ENCODE data around the gene APAF1. TPM values are rescaled to one million over a fixed set of nuclear protein-coding genes. Genes with fewer than 3 reads are reported as not detected.

The APAF1 gene
- total RNA-seq, 1 experiment from 2014 or later: 19.3 TPM

GRCh38 chr12:98738002-98738401 is 92.9 kb downstream of the APAF1 start (continued):
- no peak for TF ChIP-seq AFF4 (CRISPR knock-in tag; IDR thresholded peaks at IDR 0.05; ENCODE audit: borderline replicate concordance)
- no peak for TF ChIP-seq FOXJ3 (CRISPR knock-in tag; IDR thresholded peaks at IDR 0.05; ENCODE audit: borderline replicate concordance)
- TF ChIP-seq KAT7 (CRISPR knock-in tag; IDR thresholded peaks at IDR 0.05; ENCODE audit: borderline replicate concordance): no peak
- no peak for TF ChIP-seq SP1 (CRISPR knock-in tag; conservative IDR thresholded peaks at IDR 0.05)
- TF ChIP-seq CREM (CRISPR knock-in tag; IDR thresholded peaks at IDR 0.05): no peak
- no peak for TF ChIP-seq NFE2L1 (CRISPR knock-in tag; IDR thresholded peaks at IDR 0.05)
- TF ChIP-seq ATF6 (CRISPR knock-in tag; IDR thresholded peaks at IDR 0.05): no peak
- no peak for TF ChIP-seq ZNF263 (CRISPR knock-in tag; IDR thresholded peaks at IDR 0.05; ENCODE audit: low read depth)
- no peak for TF ChIP-seq ZNF138 (CRISPR knock-in tag; conservative IDR thresholded peaks at IDR 0.05)
- TF ChIP-seq ATF3 (CRISPR knock-in tag; conservative IDR thresholded peaks at IDR 0.05): no peak
- TF ChIP-seq TP53 (CRISPR knock-in tag; IDR thresholded peaks at IDR 0.05): no peak

- no peaks in the 10 kb centered on the region for H3K36me3 Mint-ChIP-seq
- no peak for DNase-seq (ENCODE audit: low spot score)
- ATAC-seq: no peak
- ChIA-PET CTCF (interaction anchor here (1.4 kb wide), 1 partner anchor 260 kb away, joined by 6 read pairs; no protein-coding TSS in a partner anchor), POLR2A (no interaction called here)
- H3K9me3 Mint-ChIP-seq: no peaks in the 10 kb centered on the region
- H3K27me3 Mint-ChIP-seq (ENCODE audit: low read depth): peaks cover 21% of the 10 kb centered on the region
- no peak overlapping the region for H3K27ac Mint-ChIP-seq
- peaks cover 27% of the 10 kb centered on the region for H3K4me1 Mint-ChIP-seq
- no peak overlapping the region for H3K4me3 Mint-ChIP-seq
- no peak for TF ChIP-seq CDX4 (CRISPR knock-in tag; IDR thresholded peaks at IDR 0.05; ENCODE audit: borderline replicate concordance)
- TF ChIP-seq E2F5 (CRISPR knock-in tag; IDR thresholded peaks at IDR 0.05): no peak
- no peak for TF ChIP-seq SOX15 (CRISPR knock-in tag; IDR thresholded peaks at IDR 0.05)
- no peak for TF ChIP-seq SMAD4 (CRISPR knock-in tag; IDR thresholded peaks at IDR 0.05)
- TF ChIP-seq ZNF219 (CRISPR knock-in tag; IDR thresholded peaks at IDR 0.05; ENCODE audit: borderline replicate concordance): no peak
- TF ChIP-seq ZNF121 (CRISPR knock-in tag; IDR thresholded peaks at IDR 0.05): no peak
- TF ChIP-seq ZNF263 (CRISPR knock-in tag; IDR thresholded peaks at IDR 0.05; ENCODE audit: low read depth): no peak
- no peak for TF ChIP-seq ZNF281 (CRISPR knock-in tag; IDR thresholded peaks at IDR 0.05)
- TF ChIP-seq FOXP4 (CRISPR knock-in tag; IDR thresholded peaks at IDR 0.05): no peak
- TF ChIP-seq ESRRA (CRISPR knock-in tag; IDR thresholded peaks at IDR 0.05; ENCODE audit: borderline replicate concordance): no peak
- TF ChIP-seq ATF1 (CRISPR knock-in tag; IDR thresholded peaks at IDR 0.05): no peak
- TF ChIP-seq OVOL2 (CRISPR knock-in tag; IDR thresholded peaks at IDR 0.05; ENCODE audit: borderline replicate concordance): no peak
- no peak for TF ChIP-seq GRHL2 (CRISPR knock-in tag; IDR thresholded peaks at IDR 0.05; ENCODE audit: insufficient replicate concordance, severe bottlenecking)
These were observed 93.4 kb downstream of the APAF1 start for GRCh38 chr12:98738539-98738938.
